ENCODE measurements around the gene VSTM4.

Gene VSTM4

GRCh38 chr10:49037187-49037586 lies 78.1 kb downstream of the VSTM4 start:
- DNase-seq, result no peak

DNA sequence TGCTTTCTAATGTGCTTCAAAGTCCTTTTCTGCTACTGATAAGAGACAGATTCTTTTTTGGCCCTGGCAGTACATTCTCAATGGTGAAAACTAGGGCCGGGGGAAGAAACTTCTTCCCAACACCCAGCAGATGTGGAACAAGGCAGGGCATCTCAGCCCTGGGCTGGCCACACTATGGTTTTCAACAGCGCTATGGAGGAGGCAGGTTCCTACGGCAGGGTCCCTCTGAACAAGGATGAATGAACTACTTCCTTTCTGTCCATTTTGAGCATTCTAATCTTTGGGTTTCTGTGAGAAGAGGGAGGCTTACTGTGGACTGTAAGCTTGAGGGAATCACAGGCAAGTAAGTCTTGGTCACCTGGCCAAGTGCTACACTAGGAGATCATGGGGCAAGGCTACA lies 78.7 kb downstream of the VSTM4 start:
- no peak for DNase-seq

DNA sequence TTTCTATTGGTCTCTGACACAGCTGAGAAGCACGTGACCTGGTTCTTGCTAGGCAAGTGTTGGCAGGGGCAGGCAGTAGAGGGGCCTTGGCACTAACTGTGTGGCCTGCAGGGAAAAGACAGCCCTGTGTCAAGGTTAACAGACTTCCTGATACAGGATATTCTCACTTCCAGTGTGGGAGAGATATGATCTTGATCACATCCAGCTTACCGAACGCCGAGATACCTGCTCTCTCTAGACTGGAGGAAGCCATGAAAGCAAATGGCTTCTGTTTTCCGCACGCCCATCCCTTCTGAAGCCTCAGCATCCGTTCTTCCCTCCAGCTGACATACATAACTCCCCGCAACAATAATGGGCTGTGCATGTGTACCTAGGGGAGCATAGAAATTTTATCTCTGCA lies 79.4 kb downstream of the VSTM4 start:
- no peak for DNase-seq

- DNase-seq, result no peak
These were observed 80.4 kb downstream of the VSTM4 start for GRCh38 chr10:49034925-49035324.

GRCh38 chr10:49033939-49034338 lies 81.4 kb downstream of the VSTM4 start:
- no peak for DNase-seq

DNA sequence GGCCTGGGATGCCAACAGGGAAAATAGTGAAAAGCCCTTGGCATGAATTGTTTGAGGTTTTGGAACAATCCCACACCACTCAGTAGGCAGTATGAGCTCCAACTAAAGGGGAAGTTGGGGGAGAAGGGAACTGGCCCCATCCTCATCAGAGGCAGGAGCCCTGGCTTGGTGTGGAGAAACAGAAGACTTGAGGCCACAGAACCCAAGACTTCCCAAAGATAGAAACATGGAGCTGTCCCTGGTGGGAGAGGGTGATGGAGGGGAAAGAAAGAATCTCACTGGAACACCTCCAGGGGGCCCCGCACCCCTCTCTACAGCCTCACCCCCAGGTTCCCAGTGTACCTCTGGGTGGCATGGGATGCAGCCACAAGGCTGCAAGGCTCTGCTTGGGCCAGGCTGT lies 85.7 kb downstream of the VSTM4 start:
- DNase-seq, result no peak

DNA sequence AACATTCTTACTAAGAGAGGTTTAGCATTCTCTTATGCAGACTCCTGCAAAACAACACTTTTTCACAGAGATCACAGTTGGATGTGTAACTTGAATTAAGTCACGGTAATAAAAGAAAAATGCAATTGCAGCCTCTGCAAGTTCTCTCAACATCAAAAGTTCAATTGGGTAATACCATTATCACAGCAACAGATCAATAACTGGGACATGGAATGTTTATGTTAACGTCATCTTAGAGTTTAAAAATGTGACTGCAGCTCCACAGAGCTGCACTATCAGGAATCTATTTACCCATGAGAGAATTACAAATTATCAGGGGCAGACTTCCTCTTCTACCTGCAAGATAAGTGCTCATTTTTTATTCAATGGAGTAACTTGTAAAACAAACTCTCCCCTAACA lies 86.7 kb downstream of the VSTM4 start:
- DNase-seq, result no peak

GRCh38 chr10:49025347-49025983 lies 89.9 kb downstream of the VSTM4 start:
- no peak for DNase-seq

DNA sequence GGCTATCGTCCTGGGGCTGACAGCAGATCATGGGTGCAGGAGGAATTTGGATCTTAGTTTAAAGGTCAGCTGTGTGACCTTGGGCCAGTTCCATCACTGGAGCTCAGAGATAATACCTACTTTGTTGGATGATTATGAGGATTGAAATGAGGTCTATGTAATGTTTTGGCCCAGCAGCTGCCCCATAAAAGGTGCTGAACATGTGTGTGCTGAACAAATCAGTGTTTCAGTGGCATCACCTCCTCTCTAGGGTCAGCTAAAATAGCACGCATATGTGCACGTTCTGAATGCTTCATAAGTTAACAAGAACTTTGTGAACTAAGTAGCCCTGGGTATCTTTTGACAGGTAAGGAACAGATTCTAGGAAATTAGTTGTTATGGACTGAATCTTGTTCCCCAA lies 90.8 kb downstream of the VSTM4 start:
- no peak for DNase-seq

GRCh38 chr10:49023752-49024151 lies 91.6 kb downstream of the VSTM4 start:
- no peak for DNase-seq

DNA sequence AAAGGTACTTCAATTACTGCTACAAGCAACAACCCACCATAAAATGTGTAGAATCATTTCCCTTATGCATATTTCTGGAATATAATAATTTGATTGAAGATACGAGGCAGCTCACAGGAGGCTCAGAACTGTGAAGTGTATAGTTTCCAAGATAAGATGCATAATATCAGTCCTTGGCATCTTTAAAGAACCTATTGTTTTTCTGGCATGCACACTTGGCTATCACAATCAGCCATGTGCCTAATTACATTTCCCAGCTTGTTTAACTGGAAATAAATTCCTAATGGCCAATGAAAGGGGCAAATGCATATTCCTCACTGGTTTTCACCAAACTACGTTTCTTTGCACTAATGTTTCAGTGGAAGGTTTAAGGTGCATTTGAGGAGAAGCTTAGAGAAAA lies 92.3 kb downstream of the VSTM4 start:
- DNase-seq, result no peak

DNA sequence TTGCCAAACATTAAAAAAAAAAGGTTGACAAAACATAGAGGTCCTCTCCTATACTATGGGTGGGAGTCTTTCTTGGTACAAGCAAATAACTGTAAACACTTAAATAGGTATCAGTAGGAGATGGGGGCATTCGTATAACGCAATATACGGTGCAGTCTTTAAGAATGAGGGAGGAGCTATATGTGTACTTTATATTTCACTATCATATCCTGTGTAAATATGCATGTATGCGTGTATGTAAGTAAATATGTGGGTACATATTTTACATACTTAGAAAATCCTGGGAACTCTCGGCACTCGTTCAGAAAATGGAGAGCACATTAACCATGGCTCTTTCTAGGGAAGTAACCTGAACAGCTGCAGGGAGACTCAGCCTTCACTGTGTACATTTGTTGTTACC lies 93.6 kb downstream of the VSTM4 start:
- no peak for DNase-seq

DNA sequence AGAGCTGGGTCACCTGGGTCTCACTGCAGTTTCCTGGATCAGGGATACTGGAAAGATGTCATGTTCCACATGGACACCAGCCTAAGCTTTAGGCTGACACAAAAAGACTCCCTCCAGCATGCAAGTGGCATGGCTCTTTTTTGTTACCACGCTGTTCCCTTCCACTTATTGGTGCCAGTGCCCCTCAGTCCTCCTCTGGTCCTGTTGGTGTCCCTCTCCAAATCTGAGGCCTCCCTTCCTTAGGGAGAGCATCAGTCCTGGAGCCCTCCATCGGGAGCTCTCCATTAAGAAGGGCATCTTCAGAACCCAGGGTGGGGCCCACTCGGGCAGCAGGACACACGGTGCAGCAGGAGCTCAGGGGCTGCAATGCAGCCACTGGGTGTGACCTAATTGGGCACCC lies 99.6 kb downstream of the VSTM4 start:
- no peak for DNase-seq

DNA sequence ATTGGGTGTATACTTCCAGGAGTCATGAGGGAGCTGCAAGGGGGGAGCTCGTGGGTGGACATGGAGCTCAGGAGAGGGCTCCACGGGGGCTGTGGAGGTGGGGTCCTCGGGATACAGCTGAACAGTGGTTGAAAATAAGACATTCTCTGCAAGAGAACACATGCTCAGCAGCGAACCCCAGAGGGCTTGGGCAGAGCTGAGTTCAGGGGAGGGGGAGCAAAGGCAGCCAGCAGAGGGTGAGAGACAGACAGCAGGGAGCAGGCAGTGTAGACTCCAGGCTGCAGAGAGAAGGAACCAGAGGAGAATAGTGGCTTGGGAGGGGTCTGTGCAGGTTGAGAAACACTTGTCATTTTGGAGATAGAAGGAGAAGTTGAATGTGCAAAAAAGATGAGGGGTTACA lies 102.7 kb downstream of the VSTM4 start:
- DNase-seq, result no peak

- DNase-seq, result no peak
These were observed 103.6 kb downstream of the VSTM4 start for GRCh38 chr10:49011756-49012155.

DNA sequence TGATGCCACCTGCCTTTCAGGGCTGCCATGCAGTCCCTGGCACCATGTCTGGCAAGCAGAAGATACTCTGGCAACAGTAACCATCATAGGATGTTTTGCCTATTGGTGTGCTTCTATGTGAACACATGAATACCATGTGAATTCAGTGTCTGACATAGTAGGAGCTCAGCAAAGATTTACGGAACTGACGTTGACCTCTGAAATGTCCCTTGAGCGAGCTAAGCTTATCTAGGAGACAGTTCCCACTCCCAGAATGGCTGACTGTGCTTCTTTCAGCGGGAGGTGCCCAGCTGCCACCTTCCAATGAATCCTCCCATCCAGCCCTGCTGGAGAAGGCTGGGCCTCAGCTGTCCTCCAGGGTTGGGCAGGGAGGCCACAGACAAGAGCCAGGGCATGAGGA lies 104.5 kb downstream of the VSTM4 start:
- no peak for DNase-seq

DNA sequence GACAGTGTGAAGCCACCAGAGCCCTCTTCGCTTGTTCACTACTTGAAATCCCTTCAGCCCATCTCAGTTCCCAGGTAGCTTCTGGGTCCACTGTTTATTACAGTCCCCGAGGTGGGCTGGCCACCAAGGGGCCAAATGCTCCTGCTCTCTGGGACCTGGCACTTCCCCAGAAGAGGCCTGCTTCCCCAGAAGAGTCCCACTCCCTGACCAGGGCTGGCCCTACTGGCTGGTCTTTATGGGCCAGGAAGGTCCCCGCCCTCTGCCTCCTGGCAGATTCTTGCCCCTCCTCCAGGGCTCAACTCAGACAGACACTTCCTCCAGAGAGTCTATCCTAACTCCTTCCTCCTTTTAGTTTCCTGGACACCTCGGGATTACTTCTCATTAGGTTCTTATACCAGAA lies 105.0 kb downstream of the VSTM4 start:
- no peak for DNase-seq

GRCh38 chr10:49009199-49009979 lies 105.9 kb downstream of the VSTM4 start:
- DNase-seq, result no peak

DNA sequence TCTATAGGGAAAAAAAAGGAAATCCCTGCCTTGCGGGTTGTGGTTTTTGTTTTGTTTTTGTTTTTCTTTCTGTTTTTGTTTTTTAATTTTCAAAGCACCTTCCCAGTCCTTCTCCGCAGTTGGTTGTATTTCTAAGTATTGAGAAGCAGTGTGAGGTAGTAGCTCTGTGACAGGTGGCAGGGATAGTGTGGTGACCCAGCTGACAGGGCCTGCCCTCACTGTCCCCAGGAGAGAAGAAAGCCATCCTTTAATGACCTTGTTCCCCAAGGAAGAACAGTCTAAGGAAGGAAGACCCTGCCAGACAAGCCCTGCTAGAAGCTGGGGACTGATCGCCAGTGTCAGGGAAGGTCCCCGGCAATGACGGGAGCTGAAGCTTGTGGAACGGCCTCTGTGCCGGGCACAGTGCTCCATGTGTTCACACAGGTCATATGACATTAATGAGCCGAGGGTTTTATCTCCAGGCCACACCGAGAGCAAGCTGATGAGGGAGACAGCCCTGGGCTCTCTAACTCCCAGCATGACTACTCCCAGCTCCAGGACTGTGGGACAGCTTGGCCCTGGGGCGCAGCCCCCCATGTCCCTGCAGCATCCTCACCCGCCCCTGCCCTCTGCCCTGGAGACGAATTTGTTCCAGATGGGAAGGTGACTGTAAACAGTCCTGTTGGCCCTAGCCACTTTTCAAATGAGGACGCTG lies 106.7 kb downstream of the VSTM4 start:
- DNase-seq, result no peak

DNA sequence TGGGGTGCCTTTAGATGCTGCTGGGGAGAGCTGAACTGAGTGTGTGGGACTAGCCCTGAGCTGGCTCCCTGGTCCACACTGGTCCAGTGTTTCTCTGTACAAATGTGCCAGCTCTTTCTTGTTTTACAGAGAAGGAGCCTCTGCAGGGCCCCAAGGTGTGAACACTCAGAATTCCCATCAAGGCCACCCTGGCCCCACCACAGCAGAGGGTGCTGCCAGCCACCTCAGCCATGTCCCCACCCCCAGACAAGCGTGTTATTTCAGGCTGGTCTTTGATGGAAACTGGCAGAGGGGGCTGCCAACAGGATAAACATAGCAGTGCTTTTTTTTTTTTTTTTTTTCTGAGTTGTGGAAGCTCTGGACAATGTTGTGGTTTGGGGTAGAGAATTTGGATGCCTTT lies 107.2 kb downstream of the VSTM4 start:
- no peak for DNase-seq

DNA sequence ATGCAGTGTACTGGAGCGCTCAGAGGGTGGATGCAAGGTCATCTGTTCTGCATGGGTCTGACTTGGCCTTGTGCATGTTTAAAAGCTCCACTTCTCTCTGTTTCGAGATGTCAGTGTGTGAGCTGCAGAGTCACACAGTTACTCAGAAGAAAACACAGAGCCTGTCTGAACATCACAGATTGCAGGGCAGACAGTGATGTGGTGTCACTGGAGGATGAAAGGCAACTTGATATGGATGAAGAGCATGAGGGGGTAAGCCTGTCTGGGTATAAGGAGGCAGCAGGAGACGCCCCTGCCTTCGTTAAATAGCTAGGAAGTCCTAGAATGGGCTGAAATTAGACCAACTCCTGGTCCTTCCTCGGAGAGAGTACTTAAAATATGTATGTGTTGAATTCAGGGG lies 108.2 kb downstream of the VSTM4 start:
- no peak for DNase-seq

DNA sequence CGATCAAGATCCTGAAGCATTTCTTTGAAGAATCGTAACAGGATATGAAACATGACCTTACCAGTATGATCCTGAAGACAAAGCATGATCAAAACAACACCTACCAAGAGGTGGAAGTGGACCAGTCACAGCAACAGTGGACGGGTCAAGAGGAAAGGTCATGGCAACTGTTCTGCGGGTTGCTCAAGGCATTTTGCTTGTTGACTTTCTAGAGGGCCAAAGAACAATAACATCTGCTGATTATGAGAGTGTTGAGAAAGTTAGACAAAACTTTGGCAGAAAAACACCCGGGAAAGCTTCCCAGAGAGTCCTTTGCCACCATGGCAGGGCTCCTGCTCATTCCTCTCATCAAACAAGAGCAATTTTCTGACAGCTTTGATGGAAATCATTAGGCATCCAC lies 110.1 kb downstream of the VSTM4 start:
- no peak for DNase-seq

- peak; percentile 13 for DNase-seq
These were observed 113.3 kb downstream of the VSTM4 start for GRCh38 chr10:49001870-49002672.

All from NCI-H1092 (cell line).